Right lobe of liver (tissue), 6 donors: ENCODE measurements around the gene RCCD1. TPM values are rescaled to one million over a fixed set of nuclear protein-coding genes. Genes with fewer than 3 reads are reported as not detected.

Experiments
- ATAC-seq, 4 donors: fragments of 200-7000 bp; cut with Tn5 transposase; one replicate each; pipeline ENCODE4 v1.9.1; 2020; ENCODE audit warnings: mild to moderate bottlenecking in 4 of 4, moderate library complexity in 4 of 4
- DNase-seq, 3 donors: peaks; one replicate each; pipeline ENCODE4 v3.0.0-alpha.2; 2020
- H3K27ac ChIP-seq, 3 donors: fragments of 200-600 bp; one replicate each; pipeline ENCODE4 v1.8.0; 2022
- H3K27me3 ChIP-seq, 2 donors: fragments of 200-600 bp; one replicate each; pipeline ENCODE4 v1.8.0; 2022
- H3K36me3 ChIP-seq, 4 donors: fragments of 200-600 bp; sonication (generic) in 1 of 4; one replicate each; pipeline versions ENCODE4 v1.5.1 to v1.8.0; 2017 to 2022; ENCODE audit warnings: control low read depth in 1 of 4
- H3K4me1 ChIP-seq, 4 donors: fragments of 200-600 bp; sonication (generic) in 1 of 4; one replicate each; pipeline versions ENCODE4 v1.5.1 to v1.8.0; 2017 to 2022; ENCODE audit warnings: control low read depth in 1 of 4
- H3K4me3 ChIP-seq, 3 donors: fragments of 200-600 bp; one replicate each; pipeline ENCODE4 v1.8.0; 2022
- H3K9me3 ChIP-seq, 4 donors: fragments of 200-600 bp; sonication (generic) in 1 of 4; one replicate each; pipeline versions ENCODE4 v1.5.1 to v1.8.0; 2017 to 2022; ENCODE audit warnings: control low read depth in 1 of 4
- CTCF ChIP-seq, 4 donors: fragments of 200-600 bp in 3 of 4; fragments of 450-650 bp in 1 of 4; IDR thresholded peaks; one replicate each; pipeline versions ENCODE4 v1.5.1 to v1.8.0; 2016 to 2022; ENCODE audit warnings: antibody characterized with exemption in 4 of 4, mild to moderate bottlenecking in 2 of 4
- POLR2A ChIP-seq: fragments of 450-650 bp; IDR thresholded peaks from one replicate; pipeline ENCODE4 v1.6.1; 2017; ENCODE audit warnings: antibody characterized with exemption, mild to moderate bottlenecking
- WGBS: methylation state at CpG from one replicate; pipeline ENCODE4 v1.1.6; 2018; ENCODE audit warnings: low coverage, low lambda C conversion rate; ENCODE audit not compliant: insufficient coverage; ENCODE audit errors: missing lambda C conversion rate; 5-methylcytosine and 5-hydroxymethylcytosine counted together
- intact Hi-C, 2 donors: fragments of 100-400 bp; cut with DNase I; formaldehyde crosslinking; loops; one replicate each; pipeline versions ENCODE4 v1.11.2 to v1.14.1; 2022
- total RNA-seq, 6 experiments: library from RNA; depleted of rRNA in 2 of 6; stranded (reverse); fragments of >200 nt in 2 of 6; fragmentation: NEBNext Ultra II Directional in 3 of 6; extraction: Animal tissue kit (Norgen Biotek cat#: 25700) in 3 of 6; gene quantifications; one replicate each; pipeline versions ENCODE4 v1.1.0 to v1.2.4, GENCODE V29; 2016 to 2023
- donor health status: DM: no; HTN: yes; CAD: no.
- donor health status: DM: no; HTN: no; CAD: no.
- donor health status: DM: no; HTN: no; CAD: no.
- donor health status: DM: no; HTN: yes; CAD: no.
- donor health status: DM: no; HTN: yes; CAD: no.

RCCD1 gene
- total RNA-seq, 6 experiments from 2014 or later: 4.8 to 7.9 (median 6.6) TPM

GRCh38 chr15:90948506-90948905 is 6.2 kb upstream of the RCCD1 start:
- Histone ChIP-seq H3K4me1 (no peaks in the 10 kb centered on the region), H3K9me3 (no peaks in the 10 kb centered on the region), H3K27me3 (no peaks in the 10 kb centered on the region), H3K36me3 (peaks cover 0 to 74% (median 25%) of the 10 kb centered on the region in 4 donors), H3K27ac (no peak overlapping the region), H3K4me3 (no peak overlapping the region)
- peak in 1 of 3 donors; percentile 30 for DNase-seq
- ATAC-seq: no peak
- TF ChIP-seq POLR2A (no peak), CTCF (IDR thresholded peaks at IDR 0.05) (no peak)
- intact Hi-C loops: no loop called here
- no CpG with 5 or more reads among the region's 8 CpGs for WGBS

- WGBS: 100% methylated on average over 1 of the region's 23 CpGs
- intact Hi-C loops: loop anchor here in 1 of 2 donors (10.0 kb wide), 1 partner anchor 85 kb away; no protein-coding TSS in a partner anchor
- ATAC-seq (no peak), DNase-seq (peak in 1 of 3 donors; percentile 49)
- Histone ChIP-seq H3K4me3 (no peak overlapping the region), H3K36me3 (peaks cover 0 to 60% (median 13%) of the 10 kb centered on the region in 4 donors), H3K9me3 (no peaks in the 10 kb centered on the region), H3K27ac (no peak overlapping the region), H3K4me1 (peaks cover 0 to under 1% (median 0%) of the 10 kb centered on the region in 4 donors), H3K27me3 (no peaks in the 10 kb centered on the region)
- TF ChIP-seq POLR2A (no peak), CTCF (IDR thresholded peaks at IDR 0.05) (no peak)
Measured at GRCh38 chr15:90949979-90950675, 4.6 kb upstream of the RCCD1 start.

- 100% methylated on average over 4 of the region's 6 CpGs for WGBS
- intact Hi-C loops: loop anchor here in 1 of 2 donors (10.0 kb wide), 1 partner anchor 84 kb away; no protein-coding TSS in a partner anchor
- H3K27ac ChIP-seq: no peak overlapping the region
- peaks cover 0 to 6% (median 3%) of the 10 kb centered on the region in 4 donors for H3K4me1 ChIP-seq
- no peaks in the 10 kb centered on the region for H3K27me3 ChIP-seq
- ATAC-seq (no peak), DNase-seq (no peak)
- no peak overlapping the region for H3K4me3 ChIP-seq
- TF ChIP-seq POLR2A: no peak
- no peak for TF ChIP-seq CTCF (IDR thresholded peaks at IDR 0.05)
- H3K36me3 ChIP-seq: peaks cover 0 to 59% (median 12%) of the 10 kb centered on the region in 4 donors
- H3K9me3 ChIP-seq: no peaks in the 10 kb centered on the region
Measured at GRCh38 chr15:90950676-90951075, 4.0 kb upstream of the RCCD1 start.

GRCh38 chr15:90952901-90953677 is 1.6 kb upstream of the RCCD1 start:
- H3K27me3 ChIP-seq: no peaks in the 10 kb centered on the region
- no peak overlapping the region for H3K4me3 ChIP-seq
- H3K4me1 ChIP-seq: peaks cover 0 to 16% (median 6%) of the 10 kb centered on the region in 4 donors
- no peak overlapping the region for H3K27ac ChIP-seq
- peak in 1 of 3 donors; percentile 48 for DNase-seq
- ATAC-seq: no peak
- H3K9me3 ChIP-seq: no peaks in the 10 kb centered on the region
- H3K36me3 ChIP-seq: peaks cover 0 to 45% (median 7%) of the 10 kb centered on the region in 4 donors
- intact Hi-C loops: loop anchor here in 1 of 2 donors (10.0 kb wide), 1 partner anchor 82 kb away; no protein-coding TSS in a partner anchor
- TF ChIP-seq CTCF (IDR thresholded peaks at IDR 0.05) (no peak), POLR2A (no peak)
- WGBS: 90% methylated on average over 2 of the region's 14 CpGs
